Endodermal cell (in vitro differentiated cells): Measurements from ENCODE around the gene TENT5A. TPM values are rescaled to one million over a fixed set of nuclear protein-coding genes. Genes with fewer than 3 reads are reported as not detected.

Source experiments
- DNase-seq: peaks from one replicate; pipeline ENCODE4 v3.0.0-alpha.2; 2017
- H3K27ac ChIP-seq: 2 replicates; pipeline ENCODE4 v1.5.1; 2013; ENCODE audit warnings: mild to moderate bottlenecking, low read depth, low read length, moderate library complexity
- H3K27me3 ChIP-seq: 2 replicates; pipeline ENCODE4 v1.6.1; 2013; ENCODE audit warnings: mild to moderate bottlenecking, low read length, moderate library complexity; ENCODE audit not compliant: insufficient read depth, control insufficient read depth, poor library complexity, severe bottlenecking
- H3K36me3 ChIP-seq: 2 replicates; pipeline ENCODE4 v1.7.0; 2013; ENCODE audit warnings: mild to moderate bottlenecking, low read length, moderate library complexity; ENCODE audit not compliant: control insufficient read depth, insufficient read depth
- H3K4me1 ChIP-seq: one replicate; pipeline ENCODE4 v1.7.0; 2013; ENCODE audit warnings: low read length; ENCODE audit not compliant: control insufficient read depth, insufficient read depth
- H3K4me3 ChIP-seq: 2 replicates; pipeline ENCODE4 v1.5.1; 2013; ENCODE audit warnings: mild to moderate bottlenecking, low read length, moderate library complexity
- H3K9ac ChIP-seq: 2 replicates; pipeline ENCODE4 v1.6.1; 2013; ENCODE audit warnings: mild to moderate bottlenecking, low read length, moderate library complexity; ENCODE audit not compliant: poor library complexity, severe bottlenecking; ENCODE audit errors: extremely low read depth
- H3K9me3 ChIP-seq: 2 replicates; pipeline ENCODE4 v1.6.1; 2013; ENCODE audit warnings: mild to moderate bottlenecking, low read length, moderate library complexity; ENCODE audit not compliant: control insufficient read depth
- H3K27ac Mint-ChIP-seq: 2 replicates; pipeline ENCODE4 v1.8.0; 2020; ENCODE audit warnings: mixed read lengths
- H3K27me3 Mint-ChIP-seq: 2 replicates; pipeline ENCODE4 v1.8.0; 2021; ENCODE audit warnings: mild to moderate bottlenecking, mixed read lengths; ENCODE audit not compliant: insufficient read depth
- H3K36me3 Mint-ChIP-seq: 2 replicates; pipeline ENCODE4 v1.8.0; 2020; ENCODE audit warnings: low read depth, mixed read lengths
- H3K4me1 Mint-ChIP-seq: 2 replicates; pipeline ENCODE4 v1.8.0; 2020; ENCODE audit warnings: mixed read lengths
- H3K4me3 Mint-ChIP-seq: 2 replicates; pipeline ENCODE4 v1.8.0; 2020; ENCODE audit warnings: mild to moderate bottlenecking, moderate library complexity, mixed read lengths
- H3K9me3 Mint-ChIP-seq: 2 replicates; pipeline ENCODE4 v1.8.0; 2020; ENCODE audit warnings: mild to moderate bottlenecking, mixed read lengths
- CTCF ChIP-seq: fragments of 200-600 bp; sonication (generic); conservative IDR thresholded peaks from 2 replicates; pipeline ENCODE4 v1.5.0; 2021; ENCODE audit warnings: antibody characterized with exemption, mild to moderate bottlenecking
- WGBS, 2 experiments: methylation state at CpG; one replicate each; pipeline versions ENCODE4 v1.1.5 to v1.1.7; 2013; ENCODE audit warnings: missing lambda C conversion rate in 2 of 2, mixed read lengths in 1 of 2; ENCODE audit not compliant: insufficient coverage in 1 of 2, insufficient read length in 1 of 2; 5-methylcytosine and 5-hydroxymethylcytosine counted together
- total RNA-seq, 2 donors: library from RNA; stranded (reverse); fragmentation: NEBNext Ultra II Directional in 1 of 2; extraction: Animal tissue kit (Norgen Biotek cat#: 25700) in 1 of 2; gene quantifications; 2 replicates in 1 of 2; 3 replicates in 1 of 2; pipeline ENCODE4 v1.2.1, GENCODE V29; 2021

Gene TENT5A
- total RNA-seq, 2 donors from 2014 or later = 4.8 to 8.6 TPM

GRCh38 chr6:81747327-81747726 is 5.2 kb downstream of the TENT5A start:
- Mint-ChIP-seq H3K27me3 (peaks cover 25% of the 10 kb centered on the region), H3K4me3 (no peak overlapping the region), H3K36me3 (peaks cover 10% of the 10 kb centered on the region), H3K27ac (no peak overlapping the region), H3K9me3 (no peaks in the 10 kb centered on the region), H3K4me1 (peaks cover 18% of the 10 kb centered on the region)
- 54 to 75% methylated on average over 1 to 4 of the region's 4 CpGs for WGBS, 2 experiments
- TF ChIP-seq CTCF = no peak
- H3K9ac ChIP-seq = no peak overlapping the region
- H3K4me3 ChIP-seq = no peak overlapping the region
- no peaks in the 10 kb centered on the region for H3K36me3 ChIP-seq
- no peak for DNase-seq
- no peaks in the 10 kb centered on the region for H3K9me3 ChIP-seq
- no peaks in the 10 kb centered on the region for H3K27me3 ChIP-seq
- H3K4me1 ChIP-seq = peaks cover 2% of the 10 kb centered on the region
- no peak overlapping the region for H3K27ac ChIP-seq

DNA sequence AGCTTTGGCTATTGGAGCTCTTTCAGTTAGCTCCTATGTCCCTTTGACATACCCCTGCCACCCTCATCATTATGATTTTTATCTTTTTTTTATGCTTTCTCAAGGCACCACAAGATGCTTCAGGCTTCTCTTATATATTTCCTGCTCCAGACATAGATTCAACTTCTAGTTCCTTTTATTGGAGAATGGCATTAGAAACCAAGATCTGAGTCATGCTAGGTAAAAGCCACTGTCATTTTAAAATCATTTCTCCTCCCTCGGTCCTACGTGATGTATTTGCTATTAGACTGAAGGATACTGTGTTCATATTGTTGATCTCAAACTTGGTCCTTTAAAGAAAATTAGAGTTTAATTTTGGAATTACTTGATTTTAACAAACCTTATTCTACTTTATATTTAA is 8.3 kb downstream of the TENT5A start:
- no peaks in the 10 kb centered on the region for H3K36me3 ChIP-seq
- Mint-ChIP-seq H3K27me3 (peaks cover under 1% of the 10 kb centered on the region), H3K27ac (no peak overlapping the region), H3K9me3 (no peaks in the 10 kb centered on the region), H3K36me3 (peaks cover 3% of the 10 kb centered on the region), H3K4me3 (no peak overlapping the region), H3K4me1 (peaks cover 8% of the 10 kb centered on the region)
- WGBS, 2 experiments = 50% methylated on average over 2 of the region's 2 CpGs; no CpG with 5 or more reads in 1 of the 2 experiments
- no peak overlapping the region for H3K27ac ChIP-seq
- TF ChIP-seq CTCF = no peak
- no peaks in the 10 kb centered on the region for H3K4me1 ChIP-seq
- no peaks in the 10 kb centered on the region for H3K9me3 ChIP-seq
- no peaks in the 10 kb centered on the region for H3K27me3 ChIP-seq
- H3K9ac ChIP-seq = no peak overlapping the region
- no peak for DNase-seq
- H3K4me3 ChIP-seq = no peak overlapping the region

DNA sequence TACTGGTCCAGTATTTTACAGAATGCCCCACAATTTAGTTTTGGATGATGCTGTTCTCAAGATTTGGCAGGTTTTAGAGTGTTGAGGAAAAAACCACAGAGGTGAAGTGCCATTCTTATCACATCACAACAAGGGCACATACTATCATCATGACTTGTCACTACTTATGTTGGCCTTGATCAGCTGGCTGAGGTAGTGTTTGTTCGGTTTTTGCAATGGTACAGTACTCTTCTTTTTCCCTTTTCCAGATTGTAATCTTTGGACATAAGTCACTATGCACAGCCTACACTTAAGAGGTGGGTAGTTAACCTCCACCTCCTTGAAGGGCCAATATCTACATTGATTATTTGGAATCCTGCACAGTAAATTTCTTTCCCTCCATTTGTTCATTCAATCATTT is 8.8 kb downstream of the TENT5A start:
- no peaks in the 10 kb centered on the region for H3K36me3 Mint-ChIP-seq
- Histone ChIP-seq H3K36me3 (no peaks in the 10 kb centered on the region), H3K27ac (no peak overlapping the region), H3K9me3 (no peaks in the 10 kb centered on the region), H3K9ac (no peak overlapping the region), H3K4me1 (no peaks in the 10 kb centered on the region), H3K27me3 (no peaks in the 10 kb centered on the region), H3K4me3 (no peak overlapping the region)
- no peak for DNase-seq
- no peaks in the 10 kb centered on the region for H3K9me3 Mint-ChIP-seq
- H3K4me1 Mint-ChIP-seq = peaks cover 8% of the 10 kb centered on the region
- no peak overlapping the region for H3K4me3 Mint-ChIP-seq
- no peak overlapping the region for H3K27ac Mint-ChIP-seq
- WGBS, 2 experiments = 100% methylated on average over 1 of the region's 1 CpG
- no peak for TF ChIP-seq CTCF
- no peaks in the 10 kb centered on the region for H3K27me3 Mint-ChIP-seq
